ENCODE results near the gene IRS2.

GRCh38 chr13:109770436-109770835, 15.9 kb downstream of the IRS2 start:
- TF ChIP-seq EZH2 (IDR thresholded peaks at IDR 0.05) (no peak), FOXP2 (optimal IDR thresholded peaks at IDR 0.05; ENCODE audit: control extremely low read depth, extremely low read length, insufficient read depth) (no peak), POLR2AphosphoS5 (IDR thresholded peaks at IDR 0.05; ENCODE audit: borderline replicate concordance, low read depth, low read length) (no peak)
